Peyer's patch (tissue), 4 donors: ENCODE results near the gene F2. TPM values are rescaled to one million over a fixed set of nuclear protein-coding genes. Genes with fewer than 3 reads are reported as not detected.

Experiments used
- DNase-seq, 3 donors: peaks; one replicate each; pipeline ENCODE4 v3.0.0-alpha.2; 2017 to 2019
- H3K27ac ChIP-seq, 4 donors: fragments of 200-600 bp; sonication (generic); one replicate each; pipeline ENCODE4 v1.5.1; 2016 to 2019
- H3K27me3 ChIP-seq, 2 donors: fragments of 200-600 bp; sonication (generic); one replicate each; pipeline ENCODE4 v1.5.1; 2019
- H3K36me3 ChIP-seq, 3 donors: fragments of 200-600 bp; sonication (generic); one replicate each; pipeline ENCODE4 v1.5.1; 2016 to 2019
- H3K4me1 ChIP-seq, 4 donors: fragments of 200-600 bp; sonication (generic); one replicate each; pipeline ENCODE4 v1.5.1; 2016 to 2019
- H3K4me3 ChIP-seq, 4 donors: fragments of 200-600 bp; sonication (generic); 1 replicate in 3 of 4; 2 replicates in 1 of 4; pipeline ENCODE4 v1.5.1; 2016 to 2019; ENCODE audit warnings: mild to moderate bottlenecking in 1 of 4
- H3K9me3 ChIP-seq, 4 donors: fragments of 200-600 bp; sonication (generic); one replicate each; pipeline ENCODE4 v1.5.1; 2016 to 2019; ENCODE audit warnings: mild to moderate bottlenecking in 1 of 4
- POLR2A ChIP-seq, 2 donors: fragments of 450-650 bp; IDR thresholded peaks; one replicate each; pipeline ENCODE4 v1.5.1; 2017; ENCODE audit warnings: antibody characterized with exemption in 2 of 2, mild to moderate bottlenecking in 2 of 2, moderate library complexity in 2 of 2
- total RNA-seq, 4 donors: library from RNA; depleted of rRNA; stranded (reverse); fragments of >200 nt; gene quantifications; one replicate each; pipeline ENCODE4 v1.1.0, GENCODE V29; 2016
- TF ChIP-seq, protein P1 (sequence below), 6 experiments: fragments of 450-650 bp in 4 of 6; fragments of 200-600 bp in 2 of 6; sonication (generic) in 1 of 6; IDR thresholded peaks; one replicate each; pipeline ENCODE4 v1.5.1; 2017 to 2019; ENCODE audit warnings: antibody characterized with exemption in 6 of 6, mild to moderate bottlenecking in 3 of 6, moderate library complexity in 1 of 6

The F2 gene
- total RNA-seq, 4 donors from 2014 or later = 0.53 TPM; not detected in 3

DNA sequence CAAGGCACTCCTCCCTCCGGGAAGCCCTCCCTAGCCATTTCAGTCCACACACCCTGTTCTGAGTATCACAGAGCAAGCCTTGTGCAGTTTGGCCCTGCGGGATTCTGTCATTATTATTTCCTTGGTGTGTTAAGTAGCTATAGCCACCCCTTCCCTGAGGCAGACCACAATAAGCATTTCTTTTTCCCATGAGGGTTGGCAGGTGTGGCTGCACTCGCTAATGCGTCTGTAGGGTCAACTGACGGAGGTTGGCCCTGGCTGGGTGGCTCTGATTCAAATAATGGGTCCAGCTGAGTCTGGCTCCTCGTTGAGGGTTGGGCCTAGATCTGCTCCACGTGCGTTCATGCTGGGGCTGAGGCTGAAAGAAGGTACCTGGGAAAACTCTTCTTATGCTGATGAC lies 5.1 kb downstream of the F2 start:
- Histone ChIP-seq H3K4me1 (no peaks in the 10 kb centered on the region), H3K36me3 (no peaks in the 10 kb centered on the region), H3K4me3 (no peak overlapping the region), H3K27me3 (no peaks in the 10 kb centered on the region), H3K9me3 (no peaks in the 10 kb centered on the region), H3K27ac (no peak overlapping the region)
- DNase-seq = no peak
- TF ChIP-seq POLR2A (IDR thresholded peaks at IDR 0.05) = no peak
- TF ChIP-seq, protein P1, sequence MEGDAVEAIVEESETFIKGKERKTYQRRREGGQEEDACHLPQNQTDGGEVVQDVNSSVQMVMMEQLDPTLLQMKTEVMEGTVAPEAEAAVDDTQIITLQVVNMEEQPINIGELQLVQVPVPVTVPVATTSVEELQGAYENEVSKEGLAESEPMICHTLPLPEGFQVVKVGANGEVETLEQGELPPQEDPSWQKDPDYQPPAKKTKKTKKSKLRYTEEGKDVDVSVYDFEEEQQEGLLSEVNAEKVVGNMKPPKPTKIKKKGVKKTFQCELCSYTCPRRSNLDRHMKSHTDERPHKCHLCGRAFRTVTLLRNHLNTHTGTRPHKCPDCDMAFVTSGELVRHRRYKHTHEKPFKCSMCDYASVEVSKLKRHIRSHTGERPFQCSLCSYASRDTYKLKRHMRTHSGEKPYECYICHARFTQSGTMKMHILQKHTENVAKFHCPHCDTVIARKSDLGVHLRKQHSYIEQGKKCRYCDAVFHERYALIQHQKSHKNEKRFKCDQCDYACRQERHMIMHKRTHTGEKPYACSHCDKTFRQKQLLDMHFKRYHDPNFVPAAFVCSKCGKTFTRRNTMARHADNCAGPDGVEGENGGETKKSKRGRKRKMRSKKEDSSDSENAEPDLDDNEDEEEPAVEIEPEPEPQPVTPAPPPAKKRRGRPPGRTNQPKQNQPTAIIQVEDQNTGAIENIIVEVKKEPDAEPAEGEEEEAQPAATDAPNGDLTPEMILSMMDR (IDR thresholded peaks at IDR 0.05) = no peak

DNA sequence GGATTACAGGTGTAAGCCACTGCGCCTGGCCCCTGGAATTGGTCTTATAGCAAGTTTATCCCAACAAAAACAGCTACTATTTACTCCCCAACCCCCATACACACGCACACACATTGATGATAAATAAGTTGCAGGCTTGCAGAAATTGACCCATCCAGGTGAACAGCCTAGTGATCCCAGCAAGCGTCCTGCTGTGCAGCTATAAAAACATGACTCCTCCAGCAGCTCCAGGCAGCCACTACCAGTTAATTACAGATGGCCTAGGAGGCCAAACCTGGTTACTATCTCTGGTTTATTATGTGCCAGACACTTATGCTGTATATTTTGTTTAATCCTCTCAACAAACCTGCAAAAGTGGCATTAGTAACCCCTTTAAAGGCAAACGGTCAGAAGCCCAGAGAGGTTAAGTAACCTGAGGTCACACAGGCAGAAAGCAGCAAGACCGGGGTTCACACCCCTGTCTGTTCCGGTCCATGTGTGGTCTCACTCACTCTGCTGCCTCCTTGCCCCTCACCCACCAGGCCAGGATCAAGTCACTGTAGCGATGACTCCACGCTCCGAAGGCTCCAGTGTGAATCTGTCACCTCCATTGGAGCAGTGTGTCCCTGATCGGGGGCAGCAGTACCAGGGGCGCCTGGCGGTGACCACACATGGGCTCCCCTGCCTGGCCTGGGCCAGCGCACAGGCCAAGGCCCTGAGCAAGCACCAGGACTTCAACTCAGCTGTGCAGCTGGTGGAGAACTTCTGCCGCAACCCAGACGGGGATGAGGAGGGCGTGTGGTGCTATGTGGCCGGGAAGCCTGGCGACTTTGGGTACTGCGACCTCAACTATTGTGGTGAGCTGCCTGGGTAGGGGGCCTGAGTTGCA lies 6.6 kb downstream of the F2 start:
- Histone ChIP-seq H3K36me3 (no peaks in the 10 kb centered on the region), H3K27me3 (no peaks in the 10 kb centered on the region), H3K4me3 (no peak overlapping the region), H3K4me1 (no peaks in the 10 kb centered on the region), H3K9me3 (no peaks in the 10 kb centered on the region), H3K27ac (no peak overlapping the region)
- no peak for DNase-seq
- no peak for TF ChIP-seq POLR2A (IDR thresholded peaks at IDR 0.05)
- TF ChIP-seq, protein P1 (IDR thresholded peaks at IDR 0.05) = no peak

DNA sequence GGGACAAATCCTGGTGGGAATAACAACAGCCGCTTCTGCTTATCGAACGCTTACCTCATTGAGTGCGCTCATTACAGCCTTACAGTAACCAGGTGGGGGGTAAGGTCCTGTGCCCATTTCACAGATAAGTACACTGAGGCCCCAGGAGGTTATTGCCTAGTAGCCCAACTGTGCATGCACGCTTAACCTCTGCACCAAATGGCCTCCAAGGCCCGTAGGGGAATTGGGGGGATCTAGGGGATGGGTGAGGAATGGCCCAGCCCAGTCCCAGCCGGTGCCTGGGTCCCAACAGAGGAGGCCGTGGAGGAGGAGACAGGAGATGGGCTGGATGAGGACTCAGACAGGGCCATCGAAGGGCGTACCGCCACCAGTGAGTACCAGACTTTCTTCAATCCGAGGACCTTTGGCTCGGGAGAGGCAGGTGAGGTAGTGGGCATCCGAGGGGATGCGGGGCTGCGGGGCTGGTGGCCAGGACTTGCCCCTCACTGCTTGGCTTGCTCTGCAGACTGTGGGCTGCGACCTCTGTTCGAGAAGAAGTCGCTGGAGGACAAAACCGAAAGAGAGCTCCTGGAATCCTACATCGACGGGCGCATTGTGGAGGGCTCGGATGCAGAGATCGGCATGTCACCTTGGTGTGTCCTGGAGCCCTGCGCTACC lies 7.3 kb downstream of the F2 start:
- Histone ChIP-seq H3K27me3 (no peaks in the 10 kb centered on the region), H3K4me1 (no peaks in the 10 kb centered on the region), H3K27ac (no peak overlapping the region), H3K9me3 (no peaks in the 10 kb centered on the region), H3K36me3 (no peaks in the 10 kb centered on the region), H3K4me3 (no peak overlapping the region)
- no peak for DNase-seq
- TF ChIP-seq, protein P1 (IDR thresholded peaks at IDR 0.05) = no peak
- no peak for TF ChIP-seq POLR2A (IDR thresholded peaks at IDR 0.05)

DNA sequence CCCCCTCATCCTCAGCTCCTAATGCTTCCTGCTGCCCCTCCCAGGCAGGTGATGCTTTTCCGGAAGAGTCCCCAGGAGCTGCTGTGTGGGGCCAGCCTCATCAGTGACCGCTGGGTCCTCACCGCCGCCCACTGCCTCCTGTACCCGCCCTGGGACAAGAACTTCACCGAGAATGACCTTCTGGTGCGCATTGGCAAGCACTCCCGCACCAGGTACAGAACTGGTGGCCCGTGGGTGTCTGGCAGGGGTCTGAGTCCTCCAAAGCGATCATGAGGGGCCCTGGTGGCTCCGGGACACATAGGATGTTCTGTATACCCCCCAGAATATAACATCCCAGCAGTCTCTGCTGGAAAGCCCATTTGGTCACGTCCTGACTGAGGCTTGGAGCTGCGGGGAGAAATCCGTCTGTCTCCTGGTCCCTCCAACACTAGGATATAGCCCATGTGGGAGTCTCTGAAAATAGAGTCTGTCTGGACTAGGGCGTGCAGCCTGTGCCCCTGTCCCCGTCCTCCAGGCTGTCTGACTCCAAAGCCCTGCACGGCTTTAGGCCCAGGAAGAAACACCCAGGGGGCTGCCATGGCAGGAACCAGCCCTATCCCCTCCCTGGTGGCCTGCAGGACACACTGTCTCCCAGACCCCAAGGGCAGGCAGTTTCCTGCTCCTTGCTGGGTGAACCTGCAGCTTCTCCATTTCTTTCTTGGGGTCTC lies 9.1 kb downstream of the F2 start:
- no peaks in the 10 kb centered on the region for H3K36me3 ChIP-seq
- H3K27me3 ChIP-seq = no peaks in the 10 kb centered on the region
- no peaks in the 10 kb centered on the region for H3K4me1 ChIP-seq
- no peaks in the 10 kb centered on the region for H3K9me3 ChIP-seq
- no peak for DNase-seq
- H3K27ac ChIP-seq = no peak overlapping the region
- TF ChIP-seq POLR2A (IDR thresholded peaks at IDR 0.05) = no peak
- TF ChIP-seq, protein P1 (IDR thresholded peaks at IDR 0.05) = no peak
- H3K4me3 ChIP-seq = no peak overlapping the region

DNA sequence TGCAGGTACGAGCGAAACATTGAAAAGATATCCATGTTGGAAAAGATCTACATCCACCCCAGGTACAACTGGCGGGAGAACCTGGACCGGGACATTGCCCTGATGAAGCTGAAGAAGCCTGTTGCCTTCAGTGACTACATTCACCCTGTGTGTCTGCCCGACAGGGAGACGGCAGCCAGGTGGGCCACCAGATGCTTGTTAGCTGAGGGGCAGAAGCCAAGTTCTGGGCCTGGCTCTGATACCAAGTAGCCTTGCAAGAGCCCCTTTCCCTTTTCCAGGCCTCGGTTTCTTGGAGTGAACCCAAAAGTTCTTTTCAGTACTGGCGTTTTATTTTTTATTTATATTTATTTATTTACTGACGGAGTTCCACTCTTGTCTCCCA lies 9.6 kb downstream of the F2 start:
- TF ChIP-seq, protein P1 (IDR thresholded peaks at IDR 0.05) = no peak
- no peak for TF ChIP-seq POLR2A (IDR thresholded peaks at IDR 0.05)
- H3K4me3 ChIP-seq = no peak overlapping the region
- DNase-seq = no peak
- H3K36me3 ChIP-seq = no peaks in the 10 kb centered on the region
- H3K27me3 ChIP-seq = no peaks in the 10 kb centered on the region
- no peaks in the 10 kb centered on the region for H3K4me1 ChIP-seq
- no peak overlapping the region for H3K27ac ChIP-seq
- no peaks in the 10 kb centered on the region for H3K9me3 ChIP-seq
